ENCODE data around the gene ARFGAP1.

GRCh38 chr20:63312690-63313348 lies 40.2 kb downstream of the ARFGAP1 start:
- TF ChIP-seq CTCF (IDR thresholded peaks at IDR 0.05) (no peak), POLR2A (IDR thresholded peaks at IDR 0.05) (no peak)
